H9 (cell line): Measurements from ENCODE around the gene TBL3. TPM values are rescaled to one million over a fixed set of nuclear protein-coding genes. Genes with fewer than 3 reads are reported as not detected.
A peak's percentile ranks its signal among the peaks of the same experiment; 100 is the strongest.

Source experiments
- DNase-seq: peaks from one replicate; pipeline ENCODE4 v3.0.0-alpha.2; 2017
- H2AFZ ChIP-seq: one replicate; pipeline ENCODE4 v1.6.1; 2013; ENCODE audit warnings: mild to moderate bottlenecking, low read length, control low read depth, moderate library complexity
- H2AK5ac ChIP-seq: 2 replicates; pipeline ENCODE4 v1.6.1; 2013; ENCODE audit warnings: low read length, control low read depth, mixed read lengths; ENCODE audit not compliant: insufficient read length
- H2BK120ac ChIP-seq: one replicate; pipeline ENCODE4 v1.6.1; 2013; ENCODE audit warnings: low read depth, mild to moderate bottlenecking, low read length, control low read depth, inconsistent platforms; ENCODE audit not compliant: poor library complexity, severe bottlenecking
- H2BK12ac ChIP-seq: 2 replicates; pipeline ENCODE4 v1.6.1; 2013; ENCODE audit warnings: low read length, control low read depth, mixed read lengths, low read depth; ENCODE audit not compliant: insufficient read length
- H2BK15ac ChIP-seq: 2 replicates; pipeline ENCODE4 v1.6.1; 2013; ENCODE audit warnings: low read depth, low read length, control low read depth
- H2BK20ac ChIP-seq: one replicate; pipeline ENCODE4 v1.6.1; 2013; ENCODE audit warnings: low read depth, mild to moderate bottlenecking, low read length, control low read depth, inconsistent platforms; ENCODE audit not compliant: poor library complexity, severe bottlenecking
- H2BK5ac ChIP-seq: 2 replicates; pipeline ENCODE4 v1.6.1; 2013; ENCODE audit warnings: low read length, control low read depth, mixed read lengths; ENCODE audit not compliant: insufficient read length
- H3K14ac ChIP-seq: 2 replicates; pipeline ENCODE4 v1.6.1; 2013; ENCODE audit warnings: low read length, control low read depth; ENCODE audit not compliant: insufficient read depth
- H3K18ac ChIP-seq: 2 replicates; pipeline ENCODE4 v1.6.1; 2013; ENCODE audit warnings: low read depth, mild to moderate bottlenecking, mixed read lengths, low read length, control low read depth; ENCODE audit not compliant: insufficient read length
- H3K23ac ChIP-seq: 2 replicates; pipeline ENCODE4 v1.6.1; 2013; ENCODE audit warnings: low read length, control low read depth, mixed read lengths, low read depth; ENCODE audit not compliant: insufficient read length
- H3K23me2 ChIP-seq: 2 replicates; pipeline ENCODE4 v1.6.1; 2013; ENCODE audit warnings: low read depth, mild to moderate bottlenecking, mixed read lengths, low read length, control low read depth; ENCODE audit not compliant: insufficient read length, poor library complexity, severe bottlenecking
- H3K27ac ChIP-seq: 2 replicates; pipeline ENCODE4 v1.5.1; 2013; ENCODE audit warnings: low read length, control low read depth, mixed read lengths, low read depth; ENCODE audit not compliant: insufficient read length
- H3K27me3 ChIP-seq: 2 replicates; pipeline ENCODE4 v1.6.1; 2013; ENCODE audit warnings: low read length, control low read depth, inconsistent platforms; ENCODE audit not compliant: insufficient read depth
- H3K4ac ChIP-seq: 2 replicates; pipeline ENCODE4 v1.6.1; 2013; ENCODE audit warnings: low read depth, mild to moderate bottlenecking, control low read depth, inconsistent platforms, low read length, moderate library complexity
- H3K4me1 ChIP-seq: 2 replicates; pipeline ENCODE4 v1.6.1; 2013; ENCODE audit warnings: low read length, control low read depth, inconsistent platforms; ENCODE audit not compliant: insufficient read depth
- H3K4me2 ChIP-seq: 2 replicates; pipeline ENCODE4 v1.6.1; 2013; ENCODE audit warnings: low read length, control low read depth, mixed read lengths; ENCODE audit not compliant: insufficient read length, insufficient read depth
- H3K56ac ChIP-seq: 2 replicates; pipeline ENCODE4 v1.6.1; 2013; ENCODE audit warnings: low read depth, mild to moderate bottlenecking, mixed read lengths, low read length, control low read depth; ENCODE audit not compliant: insufficient read length
- H3K79me1 ChIP-seq: 2 replicates; pipeline ENCODE4 v1.6.1; 2013; ENCODE audit warnings: low read depth, mild to moderate bottlenecking, moderate library complexity, low read length, control low read depth, inconsistent platforms; ENCODE audit not compliant: insufficient read depth, poor library complexity, severe bottlenecking
- H3K79me2 ChIP-seq: 2 replicates; pipeline ENCODE4 v1.6.1; 2013; ENCODE audit warnings: low read length, control low read depth, inconsistent platforms; ENCODE audit not compliant: insufficient read depth
- H3K9ac ChIP-seq: 2 replicates; pipeline ENCODE4 v1.6.1; 2013; ENCODE audit warnings: low read length, control low read depth, mixed read lengths; ENCODE audit not compliant: insufficient read length; ENCODE audit errors: extremely low read depth
- H3K9me3 ChIP-seq: one replicate; pipeline ENCODE4 v1.6.1; 2013; ENCODE audit warnings: low read depth, low read length, inconsistent platforms; ENCODE audit not compliant: control insufficient read depth
- H3T11ph ChIP-seq: one replicate; pipeline ENCODE4 v1.6.1; 2013; ENCODE audit warnings: mild to moderate bottlenecking, low read length, control low read depth, inconsistent platforms
- H4K20me1 ChIP-seq: one replicate; pipeline ENCODE4 v1.6.1; 2013; ENCODE audit not compliant: control insufficient read depth, insufficient read length, insufficient read depth
- H4K5ac ChIP-seq: 2 replicates; pipeline ENCODE4 v1.6.1; 2013; ENCODE audit warnings: low read depth, mild to moderate bottlenecking, mixed read lengths, low read length, control low read depth; ENCODE audit not compliant: insufficient read length
- H4K8ac ChIP-seq: replicated peaks from 2 replicates; pipeline ENCODE4 v1.6.1; 2013; ENCODE audit warnings: low read length, control low read depth, mixed read lengths, low read depth; ENCODE audit not compliant: insufficient read length
- H4K91ac ChIP-seq: 2 replicates; pipeline ENCODE4 v1.6.1; 2013; ENCODE audit warnings: low read depth, mild to moderate bottlenecking, moderate library complexity, mixed read lengths, low read length, control low read depth; ENCODE audit not compliant: insufficient read length
- H3K27ac Mint-ChIP-seq, 3 experiments: 2 replicates in 2 of 3; 3 replicates in 1 of 3; pipeline ENCODE4 v1.8.0; 2020 to 2021; ENCODE audit warnings: mixed read lengths in 3 of 3, mild to moderate bottlenecking in 1 of 3, moderate library complexity in 1 of 3
- H3K27me3 Mint-ChIP-seq: 2 replicates; pipeline ENCODE4 v1.8.0; 2021; ENCODE audit warnings: low read depth, mild to moderate bottlenecking, moderate library complexity, mixed read lengths
- H3K36me3 Mint-ChIP-seq, 3 experiments: 2 replicates in 2 of 3; 3 replicates in 1 of 3; pipeline ENCODE4 v1.8.0; 2020 to 2021; ENCODE audit warnings: low read depth in 3 of 3, mixed read lengths in 3 of 3; ENCODE audit not compliant: insufficient read depth in 1 of 3
- H3K4me1 Mint-ChIP-seq, 2 experiments: 2 replicates each; pipeline ENCODE4 v1.8.0; 2020; ENCODE audit warnings: mixed read lengths in 2 of 2
- H3K4me3 Mint-ChIP-seq, 2 experiments: 2 replicates in 1 of 2; 3 replicates in 1 of 2; pipeline ENCODE4 v1.8.0; 2020 to 2021; ENCODE audit warnings: mild to moderate bottlenecking in 2 of 2, mixed read lengths in 2 of 2, moderate library complexity in 1 of 2
- H3K9me3 Mint-ChIP-seq, 2 experiments: 2 replicates in 1 of 2; 3 replicates in 1 of 2; pipeline ENCODE4 v1.8.0; 2020; ENCODE audit warnings: mild to moderate bottlenecking in 2 of 2, mixed read lengths in 2 of 2, moderate library complexity in 1 of 2
- CTCF ChIP-seq: fragments of 200-600 bp; sonication (generic); conservative IDR thresholded peaks from 3 replicates; pipeline ENCODE4 v1.8.0; 2021; ENCODE audit warnings: antibody characterized with exemption, mild to moderate bottlenecking
- whole genome bisulfite sequencing: extraction: QIAGEN DNeasy Blood & Tissue Kit; methylation state at CpG from one replicate; pipeline ENCODE4 v1.1.7; 2013; ENCODE audit warnings: missing lambda C conversion rate, low lambda C conversion rate, mixed read lengths; ENCODE audit not compliant: insufficient read length; ENCODE audit errors: extremely low coverage; 5-methylcytosine and 5-hydroxymethylcytosine counted together
- total RNA-seq: library from RNA; stranded (reverse); gene quantifications from 2 replicates; pipeline ENCODE4 v1.2.1, GENCODE V29; 2021

The TBL3 gene
- total RNA-seq, 1 experiment from 2014 or later: 54.0 TPM

- no peaks in the 10 kb centered on the region for H3K79me2 ChIP-seq
- no peaks in the 10 kb centered on the region for H3K9me3 ChIP-seq
- H2BK120ac ChIP-seq: no peak overlapping the region
- no peak overlapping the region for H3K56ac ChIP-seq
- no peak overlapping the region for H2BK20ac ChIP-seq
- H2BK12ac ChIP-seq: no peak overlapping the region
- H3K9ac ChIP-seq: no peak overlapping the region
- H4K91ac ChIP-seq: no peak overlapping the region
- no peak overlapping the region for H2AFZ ChIP-seq
- H3K4ac ChIP-seq: no peak overlapping the region
- Mint-ChIP-seq H3K27ac (no peak overlapping the region), H3K4me1 (peaks cover 3 to 29% of the 10 kb centered on the region in 2 experiments), H3K9me3 (peaks cover 2 to 5% of the 10 kb centered on the region in 2 experiments; a peak in 3 of 5 replicates), H3K36me3 (peaks cover 0 to 2% (median 0%) of the 10 kb centered on the region in 3 experiments; a peak in 1 of 7 replicates), H3K4me3 (peak overlapping the region in 1 of 2 experiments; percentile 26; a peak in 1 of 5 replicates), H3K27me3 (peaks cover 61% of the 10 kb centered on the region)
- H3K27ac ChIP-seq: no peak overlapping the region
- peaks cover 3% of the 10 kb centered on the region for H3K23me2 ChIP-seq
- no peak overlapping the region for H3T11ph ChIP-seq
- no peak for TF ChIP-seq CTCF
- no peaks in the 10 kb centered on the region for H4K20me1 ChIP-seq
- no peak overlapping the region for H3K18ac ChIP-seq
- DNase-seq: no peak
- H2BK5ac ChIP-seq: no peak overlapping the region
- no peak overlapping the region for H3K23ac ChIP-seq
- no peak overlapping the region for H2BK15ac ChIP-seq
- no peaks in the 10 kb centered on the region; the same call in 1 of the 2 replicates for H3K4me1 ChIP-seq
- H3K14ac ChIP-seq: no peak overlapping the region
- no peak overlapping the region for H2AK5ac ChIP-seq
- no peaks in the 10 kb centered on the region for H3K79me1 ChIP-seq
- no peaks in the 10 kb centered on the region; the same call in 1 of the 2 replicates for H3K27me3 ChIP-seq
- no peak overlapping the region for H4K5ac ChIP-seq
- no peak overlapping the region for H3K4me2 ChIP-seq
- no CpG with 5 or more reads among the region's 11 CpGs for WGBS
- no peak overlapping the region for H4K8ac ChIP-seq
Measured at GRCh38 chr16:1926271-1926670, 45.6 kb upstream of the TBL3 start.
